Measurements from ENCODE around the gene CHRND.
A peak's percentile ranks its signal among the peaks of the same experiment; 100 is the strongest.

CHRND gene

GRCh38 chr2:232488097-232488711 lies 37.8 kb upstream of the CHRND start:
- DNase-seq (ENCODE audit: low read depth): no peak

GRCh38 chr2:232488721-232489300 lies 37.1 kb upstream of the CHRND start:
- no peak for DNase-seq (ENCODE audit: low read depth)

GRCh38 chr2:232489516-232490220 lies 36.3 kb upstream of the CHRND start:
- DNase-seq (ENCODE audit: low read depth): no peak

- no peak for DNase-seq (ENCODE audit: low read depth)
Observed at GRCh38 chr2:232490221-232491138, 35.5 kb upstream of the CHRND start.

- DNase-seq (ENCODE audit: low read depth): no peak
Observed at GRCh38 chr2:232491139-232491780, 34.7 kb upstream of the CHRND start.

- no peak for DNase-seq (ENCODE audit: low read depth)
Observed at GRCh38 chr2:232492236-232492848, 33.6 kb upstream of the CHRND start.

GRCh38 chr2:232492963-232493700 lies 32.8 kb upstream of the CHRND start:
- no peak for DNase-seq (ENCODE audit: low read depth)

GRCh38 chr2:232493701-232494474 lies 32.1 kb upstream of the CHRND start:
- no peak for DNase-seq (ENCODE audit: low read depth)

GRCh38 chr2:232494542-232494941 lies 31.4 kb upstream of the CHRND start:
- DNase-seq (ENCODE audit: low read depth): no peak

- DNase-seq (ENCODE audit: low read depth): no peak
Observed at GRCh38 chr2:232495292-232495691, 30.7 kb upstream of the CHRND start.

GRCh38 chr2:232496501-232497270 lies 29.3 kb upstream of the CHRND start:
- DNase-seq (ENCODE audit: low read depth): no peak

- DNase-seq (ENCODE audit: low read depth): no peak
Observed at GRCh38 chr2:232497348-232497747, 28.6 kb upstream of the CHRND start.

GRCh38 chr2:232498452-232498851 lies 27.5 kb upstream of the CHRND start:
- no peak for DNase-seq (ENCODE audit: low read depth)

GRCh38 chr2:232501331-232501771 lies 24.6 kb upstream of the CHRND start:
- no peak for DNase-seq (ENCODE audit: low read depth)

GRCh38 chr2:232501794-232502390 lies 24.1 kb upstream of the CHRND start:
- DNase-seq (ENCODE audit: low read depth): no peak

- no peak for DNase-seq (ENCODE audit: low read depth)
Observed at GRCh38 chr2:232502511-232502910, 23.4 kb upstream of the CHRND start.

- DNase-seq (ENCODE audit: low read depth): peak; percentile 12
Observed at GRCh38 chr2:232502911-232503808, 22.8 kb upstream of the CHRND start.

Data from activated T-cell treated with anti-CD3 and anti-CD28 coated beads for 24 hours (primary cell).